Right cardiac atrium (tissue), 5 donors: ENCODE data around the gene ZNF618. TPM values are rescaled to one million over a fixed set of nuclear protein-coding genes. Genes with fewer than 3 reads are reported as not detected.
A peak's percentile ranks its signal among the peaks of the same experiment; 100 is the strongest.

Source experiments
- ATAC-seq, 2 donors: fragments of 200-7000 bp; cut with Tn5 transposase; one replicate each; pipeline versions ENCODE4 v1.8.0 to v1.9.1; 2020; ENCODE audit warnings: moderate library complexity in 2 of 2, mild to moderate bottlenecking in 1 of 2
- DNase-seq, 3 donors: peaks; one replicate each; pipeline ENCODE4 v3.0.0-alpha.2; 2020
- H3K27ac ChIP-seq: one replicate; pipeline ENCODE4 v1.5.1; 2013; ENCODE audit warnings: mild to moderate bottlenecking, low read length, control low read depth, moderate library complexity
- H3K27me3 ChIP-seq: one replicate; pipeline ENCODE4 v1.6.1; 2013; ENCODE audit not compliant: control insufficient read depth, insufficient read depth
- H3K4me1 ChIP-seq: one replicate; pipeline ENCODE4 v1.6.1; 2013; ENCODE audit warnings: low read length; ENCODE audit not compliant: control insufficient read depth, insufficient read depth
- H3K4me3 ChIP-seq: one replicate; pipeline ENCODE4 v1.5.1; 2013; ENCODE audit warnings: low read length, control low read depth
- H3K9me3 ChIP-seq: one replicate; pipeline ENCODE4 v1.6.1; 2013; ENCODE audit warnings: low read length; ENCODE audit not compliant: control insufficient read depth
- WGBS: extraction: QIAGEN DNeasy Blood & Tissue Kit; methylation state at CpG from one replicate; pipeline ENCODE4 v1.1.7; 2013; 5-methylcytosine and 5-hydroxymethylcytosine counted together
- intact Hi-C, 4 donors: fragments of 100-400 bp; cut with DNase I; formaldehyde crosslinking; loops; one replicate each; pipeline versions ENCODE4 v1.11.0 to v1.14.0; 2022 to 2023
- polyA plus RNA-seq: library from polyadenylated mRNA; stranded (reverse); fragments of 200-250 nt; gene quantifications from one replicate; pipeline ENCODE4 v1.2.3, GENCODE V29; 2013
- total RNA-seq, 4 donors: library from RNA; stranded (reverse); fragmentation: NEBNext Ultra II Directional; extraction: Animal tissue kit (Norgen Biotek cat#: 25700); gene quantifications; one replicate each; pipeline ENCODE4 v1.2.1, GENCODE V29; 2021
- donor health status: healthy with polysubstance abuse.
- donor health status: DM: no; HTN: yes; CAD: no.
- donor health status: DM: no; HTN: no; CAD: no.
- donor health status: DM: no; HTN: yes; CAD: no; lungs with severe emphysema.
- donor health status: DM: yes; HTN: yes; CAD: no.

The ZNF618 gene
- total and polyA plus RNA-seq, 5 donors, result 1.4 to 3.3 (median 2.7) TPM

- DNase-seq, result no peak
- no peaks in the 10 kb centered on the region for H3K4me1 ChIP-seq
- H3K9me3 ChIP-seq, result no peaks in the 10 kb centered on the region
- 77% methylated on average over 1 of the region's 1 CpG for WGBS
- H3K4me3 ChIP-seq, result no peak overlapping the region
- ATAC-seq, result no peak
- intact Hi-C loops, result no loop called here
- H3K27me3 ChIP-seq, result peaks cover 3% of the 10 kb centered on the region
- no peak overlapping the region for H3K27ac ChIP-seq
Observed at GRCh38 chr9:113858282-113858681, 17.8 kb upstream of the ZNF618 start.

- intact Hi-C loops, result no loop called here
- Histone ChIP-seq H3K4me3 (no peak overlapping the region), H3K27me3 (peaks cover 3% of the 10 kb centered on the region), H3K9me3 (no peaks in the 10 kb centered on the region), H3K27ac (no peak overlapping the region), H3K4me1 (no peaks in the 10 kb centered on the region)
- no peak for ATAC-seq
- WGBS, result 84% methylated on average over 2 of the region's 2 CpGs
- no peak for DNase-seq
Observed at GRCh38 chr9:113863345-113863744, 12.8 kb upstream of the ZNF618 start.

GRCh38 chr9:113868501-113868900, 7.6 kb upstream of the ZNF618 start:
- no peak for DNase-seq
- Histone ChIP-seq H3K4me1 (no peaks in the 10 kb centered on the region), H3K27me3 (no peaks in the 10 kb centered on the region), H3K4me3 (no peak overlapping the region), H3K27ac (no peak overlapping the region), H3K9me3 (no peaks in the 10 kb centered on the region)
- intact Hi-C loops, result no loop called here
- ATAC-seq, result no peak
- WGBS, result 60% methylated on average over 3 of the region's 3 CpGs

GRCh38 chr9:113872485-113873143, 3.5 kb upstream of the ZNF618 start:
- H3K27ac ChIP-seq, result no peak overlapping the region
- no peaks in the 10 kb centered on the region for H3K4me1 ChIP-seq
- H3K9me3 ChIP-seq, result no peaks in the 10 kb centered on the region
- H3K27me3 ChIP-seq, result no peaks in the 10 kb centered on the region
- ATAC-seq (no peak), DNase-seq (no peak)
- H3K4me3 ChIP-seq, result no peak overlapping the region
- WGBS, result 82% methylated on average over 10 of the region's 10 CpGs
- intact Hi-C loops, result no loop called here

- DNase-seq (no peak), ATAC-seq (no peak)
- intact Hi-C loops, result no loop called here
- 91% methylated on average over 5 of the region's 5 CpGs for WGBS
- H3K4me1 ChIP-seq, result no peaks in the 10 kb centered on the region
- H3K4me3 ChIP-seq, result no peak overlapping the region
- no peaks in the 10 kb centered on the region for H3K27me3 ChIP-seq
- no peak overlapping the region for H3K27ac ChIP-seq
- no peaks in the 10 kb centered on the region for H3K9me3 ChIP-seq
Observed at GRCh38 chr9:113873446-113873845, 2.7 kb upstream of the ZNF618 start.

GRCh38 chr9:113873926-113874325, 2.2 kb upstream of the ZNF618 start:
- no peaks in the 10 kb centered on the region for H3K4me1 ChIP-seq

GRCh38 chr9:113875459-113876150, 504 bp upstream of the ZNF618 start:
- no peak overlapping the region for H3K27ac ChIP-seq
- WGBS, result 4% methylated on average over 54 of the region's 55 CpGs
- H3K9me3 ChIP-seq, result no peaks in the 10 kb centered on the region
- H3K4me1 ChIP-seq, result no peaks in the 10 kb centered on the region
- H3K27me3 ChIP-seq, result no peaks in the 10 kb centered on the region
- DNase-seq, result peak; percentile 25 to 67 (median 66)
- intact Hi-C loops, result no loop called here
- peak; percentile 22 to 50 for ATAC-seq
- peak overlapping the region; percentile 100 for H3K4me3 ChIP-seq

More at GRCh38 chr9:113873926-113874325, 2.2 kb upstream of the ZNF618 start:
- no peak for DNase-seq
- Histone ChIP-seq H3K9me3 (no peaks in the 10 kb centered on the region), H3K27me3 (no peaks in the 10 kb centered on the region), H3K27ac (no peak overlapping the region), H3K4me3 (no peak overlapping the region)
- ATAC-seq, result no peak
- WGBS, result 94% methylated on average over 3 of the region's 3 CpGs
- intact Hi-C loops, result no loop called here

GRCh38 chr9:113876993-113877368, 872 bp downstream of the ZNF618 start:
- no peak for ATAC-seq
- intact Hi-C loops, result no loop called here

GRCh38 chr9:113879318-113879717, 3.2 kb downstream of the ZNF618 start:
- ATAC-seq (peak in 1 of 2 donors; percentile 35), DNase-seq (peak in 1 of 3 donors; percentile 31)
- intact Hi-C loops, result no loop called here
- H3K27me3 ChIP-seq, result no peaks in the 10 kb centered on the region
- H3K4me3 ChIP-seq, result peak overlapping the region; percentile 5
- peak overlapping the region; percentile 27 for H3K27ac ChIP-seq
- WGBS, result 74% methylated on average over 4 of the region's 4 CpGs
- peaks cover 2% of the 10 kb centered on the region for H3K4me1 ChIP-seq
- no peaks in the 10 kb centered on the region for H3K9me3 ChIP-seq

More at GRCh38 chr9:113876993-113877368, 872 bp downstream of the ZNF618 start:
- WGBS, result 0% methylated on average over 1 of the region's 1 CpG
- Histone ChIP-seq H3K4me3 (peak overlapping the region; percentile 100), H3K27me3 (no peaks in the 10 kb centered on the region), H3K4me1 (no peaks in the 10 kb centered on the region), H3K9me3 (no peaks in the 10 kb centered on the region), H3K27ac (no peak overlapping the region)
- no peak for DNase-seq

GRCh38 chr9:113879911-113880310, 3.8 kb downstream of the ZNF618 start:
- DNase-seq (no peak), ATAC-seq (no peak)
- intact Hi-C loops, result loop anchor here in 2 of 4 donors (10.0 kb wide), 2 partner anchors 105 to 155 kb away; no protein-coding TSS in a partner anchor
- H3K27me3 ChIP-seq, result no peaks in the 10 kb centered on the region
- WGBS, result 56% methylated on average over 4 of the region's 4 CpGs
- peaks cover 5% of the 10 kb centered on the region for H3K4me1 ChIP-seq
- H3K27ac ChIP-seq, result no peak overlapping the region
- H3K4me3 ChIP-seq, result no peak overlapping the region
- H3K9me3 ChIP-seq, result no peaks in the 10 kb centered on the region

- DNase-seq (no peak), ATAC-seq (no peak)
- intact Hi-C loops, result loop anchor here in 2 of 4 donors (10.0 kb wide), 2 partner anchors 103 to 153 kb away; no protein-coding TSS in a partner anchor
- H3K27me3 ChIP-seq, result no peaks in the 10 kb centered on the region
- no peak overlapping the region for H3K27ac ChIP-seq
- peaks cover 11% of the 10 kb centered on the region for H3K4me1 ChIP-seq
- H3K4me3 ChIP-seq, result no peak overlapping the region
- no peaks in the 10 kb centered on the region for H3K9me3 ChIP-seq
- 70% methylated on average over 7 of the region's 7 CpGs for whole genome bisulfite sequencing
Observed at GRCh38 chr9:113882181-113882580, 6.1 kb downstream of the ZNF618 start.
